OCI-M1 (cell line): ENCODE measurements around the gene ERGIC3.

Experiments
- DNase-seq: peaks from one replicate; lab custom pipeline; 2025; lab: John Stamatoyannopoulos, UW

ERGIC3 gene

DNA sequence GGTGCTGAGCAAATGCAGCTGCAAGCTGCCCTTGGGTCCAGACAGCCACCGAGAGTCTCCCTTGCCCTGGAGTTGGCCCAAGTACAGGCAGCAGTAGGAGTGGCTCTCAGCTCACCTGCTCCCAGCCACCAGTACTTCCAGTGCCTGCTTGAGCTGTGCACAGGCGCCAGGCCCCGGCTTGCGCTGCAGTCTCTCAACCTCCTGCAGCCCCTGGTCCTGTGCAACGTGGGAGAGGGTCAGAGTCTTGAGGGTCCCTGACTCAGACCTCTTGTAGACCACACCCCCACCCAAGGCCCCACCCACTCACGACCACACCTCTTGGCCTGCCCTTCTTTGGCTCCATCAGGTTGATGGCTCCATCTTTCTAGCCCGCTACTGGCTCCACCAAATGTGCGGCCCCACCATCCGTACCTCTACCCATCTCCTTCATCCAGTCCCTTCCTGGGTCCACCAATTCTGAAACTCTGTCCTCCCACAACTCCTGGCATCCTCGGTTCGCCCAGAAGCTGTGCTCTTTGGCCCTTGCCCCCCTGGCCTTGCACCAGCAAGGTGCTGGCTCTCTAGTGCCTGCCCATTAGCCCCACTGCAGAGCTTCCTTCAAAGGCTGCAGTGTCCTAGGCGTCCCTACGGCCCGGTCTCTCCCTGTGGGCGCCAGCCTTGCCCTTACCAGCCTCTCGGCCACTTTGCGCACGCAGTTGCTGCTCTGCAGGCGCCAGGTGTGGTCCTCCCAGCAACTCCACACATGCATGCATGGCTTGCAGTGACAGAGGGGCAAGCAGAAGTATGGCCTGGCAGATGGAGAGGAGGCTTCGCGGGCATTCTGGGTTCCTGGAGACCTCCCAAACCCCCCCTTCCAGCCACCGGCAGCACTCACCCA lies 57.3 kb downstream of the ERGIC3 start:
- no peak for DNase-seq

DNA sequence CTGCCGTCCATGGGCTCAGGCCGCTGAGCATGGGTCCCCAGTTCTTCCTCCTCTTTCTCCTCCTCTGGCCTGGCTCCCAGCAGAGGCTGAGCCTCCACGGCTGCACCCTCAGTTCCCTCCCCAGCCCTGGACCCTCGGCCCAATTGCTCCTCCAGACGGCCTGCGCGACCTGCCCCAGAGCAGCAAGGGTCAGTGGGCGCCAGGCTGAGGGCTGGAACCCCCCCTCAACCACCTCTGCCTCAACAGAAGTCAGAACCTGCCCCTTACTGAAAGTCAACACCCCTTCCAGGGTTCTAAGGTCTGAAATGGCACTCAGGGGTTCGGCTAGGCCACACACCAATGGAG lies 57.9 kb downstream of the ERGIC3 start:
- DNase-seq, result no peak

DNA sequence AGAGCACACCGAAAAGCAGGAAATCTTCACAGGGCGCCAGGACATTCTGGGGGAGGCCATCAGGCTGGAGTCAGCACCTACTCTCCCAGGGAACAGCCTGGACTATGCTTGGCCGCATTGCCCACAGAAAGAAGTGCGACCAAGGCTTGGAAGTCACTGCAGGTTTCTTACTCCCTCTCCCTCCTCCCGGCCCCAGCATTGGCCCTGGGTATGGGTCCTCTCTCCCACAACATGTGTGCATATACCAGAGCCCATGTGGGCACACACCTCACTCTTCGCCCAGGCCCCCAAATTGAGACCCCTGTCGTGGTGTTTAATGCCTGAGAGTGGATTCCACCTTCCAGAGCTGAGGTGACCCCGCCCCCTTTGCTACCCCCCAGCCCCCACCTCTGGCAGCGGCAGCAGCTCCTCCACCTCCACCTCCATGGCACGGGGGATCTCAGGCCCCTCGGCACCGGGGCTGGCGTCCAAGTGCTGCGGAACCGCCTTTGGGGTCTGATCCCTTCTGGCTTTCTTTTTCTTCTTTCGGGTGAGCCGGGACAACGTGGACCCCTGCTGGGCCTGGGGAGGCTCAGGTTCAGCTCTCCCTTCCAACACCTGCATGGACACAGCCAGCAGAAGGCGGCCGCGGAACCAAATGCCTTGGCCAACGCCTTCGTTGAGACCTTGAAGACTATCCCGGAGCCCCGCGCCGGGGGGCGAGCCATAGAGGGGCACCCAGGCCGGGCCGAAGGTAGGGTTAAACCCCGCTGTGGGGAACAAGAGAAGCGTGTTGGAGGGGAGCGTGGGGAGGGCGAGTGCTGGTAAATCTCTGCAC lies 58.5 kb downstream of the ERGIC3 start:
- DNase-seq, result no peak

DNA sequence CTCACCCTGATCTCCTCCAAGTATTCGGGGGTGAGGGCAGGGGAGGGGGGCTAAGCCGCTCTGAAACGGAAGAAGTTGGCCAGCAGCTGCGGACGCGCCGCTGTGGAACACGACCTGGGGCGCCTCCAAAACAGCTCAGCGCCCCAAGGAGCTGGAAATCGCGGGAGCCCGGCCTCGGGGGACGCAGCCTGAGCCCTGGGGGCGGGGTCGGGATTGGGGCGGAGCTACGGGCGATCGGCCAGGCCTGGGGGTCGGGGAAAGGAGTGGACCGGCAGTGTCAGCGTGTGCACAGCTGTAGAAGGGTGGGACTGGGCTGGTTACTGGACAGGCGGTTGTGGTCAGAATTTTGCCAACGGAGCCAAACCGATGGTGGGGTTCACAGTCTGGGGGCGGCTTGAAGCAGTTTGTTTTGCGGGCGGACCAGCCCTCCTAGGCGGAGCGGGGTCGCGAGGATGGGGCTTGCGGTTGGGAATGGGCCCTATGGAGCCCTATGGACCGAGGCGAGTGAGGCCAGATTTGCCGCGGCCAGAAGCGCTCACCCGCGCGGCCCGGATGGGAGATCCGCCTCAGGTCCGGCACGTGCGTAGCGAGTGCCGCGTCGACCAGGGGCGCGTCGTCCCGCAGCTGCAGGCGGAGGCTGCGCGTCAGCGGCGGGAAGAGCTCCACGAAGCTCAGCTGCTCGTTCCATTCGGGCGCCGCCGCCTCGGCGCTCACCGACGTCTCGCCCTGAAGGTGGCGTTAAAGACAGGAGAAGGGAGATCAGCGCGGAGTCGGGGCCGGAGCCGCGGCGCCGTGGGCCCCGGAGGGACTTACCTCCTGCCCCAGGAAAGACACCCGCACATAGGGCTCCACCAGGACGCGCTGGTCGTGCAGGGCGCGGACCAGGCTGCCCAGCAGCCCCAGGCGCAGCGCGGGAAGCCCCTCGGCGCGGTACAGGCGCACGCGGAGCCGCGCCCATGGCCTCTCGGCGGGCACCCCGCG lies 59.4 kb downstream of the ERGIC3 start:
- peak; percentile 72 for DNase-seq

DNA sequence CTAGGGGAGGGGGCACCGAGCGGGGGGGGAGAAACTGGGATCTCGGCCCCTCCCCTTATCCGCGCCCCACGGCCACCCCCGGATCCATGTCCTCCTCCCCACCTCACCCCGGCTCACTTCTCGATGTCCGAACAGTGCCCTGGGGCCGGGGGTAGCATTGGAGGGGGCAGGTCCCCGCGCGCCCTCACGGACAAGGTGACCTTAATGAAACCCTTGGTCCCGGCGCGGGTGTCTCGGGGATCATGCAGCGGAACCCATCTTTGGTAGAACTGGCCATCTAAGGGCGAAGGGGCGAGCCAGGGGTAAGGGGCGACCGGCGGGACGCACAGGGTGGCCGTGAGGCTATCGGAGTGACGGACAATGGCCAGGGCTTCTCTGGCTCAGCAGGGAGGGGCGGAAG lies 60.1 kb downstream of the ERGIC3 start:
- no peak for DNase-seq

DNA sequence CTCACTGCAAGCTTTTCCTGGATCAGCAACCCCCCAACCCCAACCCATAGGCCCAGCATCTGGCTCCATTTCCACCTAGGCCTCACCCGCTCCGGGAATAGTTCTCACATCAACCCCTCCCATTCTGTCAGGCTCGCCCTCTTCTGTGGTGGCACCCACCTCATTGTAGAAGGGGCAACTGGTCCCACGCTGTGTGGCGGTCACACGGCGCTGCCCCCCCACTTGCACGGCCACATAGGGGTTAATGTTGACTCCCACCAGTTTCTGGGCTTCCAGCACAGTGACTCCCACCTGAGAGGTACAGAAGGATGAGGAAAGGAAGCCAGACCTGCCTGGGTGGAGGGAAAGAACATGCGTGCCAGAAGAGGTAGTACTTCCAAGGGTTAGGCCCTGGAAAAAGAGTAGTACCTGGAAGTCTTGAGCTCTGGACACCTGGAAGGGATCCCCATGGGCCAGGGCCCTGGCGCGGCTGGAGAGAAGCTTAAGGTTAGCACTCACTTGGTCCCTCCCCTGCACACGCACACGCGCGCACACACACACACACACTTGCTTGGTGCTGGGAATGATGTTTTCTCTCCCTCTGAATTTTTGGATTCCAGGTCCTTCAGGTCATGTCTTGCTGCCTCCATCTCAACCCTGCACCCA lies 61.1 kb downstream of the ERGIC3 start:
- DNase-seq, result no peak

DNA sequence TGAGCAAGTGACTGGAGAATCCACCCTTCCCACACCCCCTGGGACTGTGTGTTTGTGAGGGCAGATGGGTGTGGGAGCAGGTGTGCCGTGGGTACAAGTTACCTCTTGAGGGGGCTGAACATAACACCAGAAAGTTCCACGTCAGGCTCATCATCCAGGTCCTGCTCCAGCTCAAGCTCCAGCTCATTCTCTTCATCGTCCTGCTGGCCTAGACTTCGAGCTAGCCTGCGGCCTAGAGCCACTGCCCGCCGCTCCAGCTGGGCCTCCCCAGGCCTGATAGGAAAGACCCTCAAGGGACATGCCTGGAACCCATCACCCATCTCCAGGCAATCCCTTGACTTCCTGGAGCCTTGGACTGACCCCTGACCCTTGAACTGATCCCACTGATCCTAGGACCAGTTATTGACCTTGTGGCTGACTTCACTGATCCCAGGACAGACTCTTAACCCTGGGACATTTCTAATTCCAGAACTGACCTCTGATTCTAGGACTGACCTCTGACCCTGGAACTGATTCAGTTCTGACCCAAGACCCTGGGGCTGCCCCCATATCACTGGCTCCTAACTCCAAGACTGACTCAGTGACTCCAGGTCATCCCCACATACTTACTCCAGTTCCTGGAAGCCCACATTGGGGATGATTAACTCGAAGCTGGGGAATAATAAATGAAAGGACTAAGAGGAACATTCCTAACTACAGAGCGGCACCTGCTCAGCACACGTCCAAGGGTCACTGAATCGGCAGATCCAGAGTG lies 62.0 kb downstream of the ERGIC3 start:
- DNase-seq, result no peak

DNA sequence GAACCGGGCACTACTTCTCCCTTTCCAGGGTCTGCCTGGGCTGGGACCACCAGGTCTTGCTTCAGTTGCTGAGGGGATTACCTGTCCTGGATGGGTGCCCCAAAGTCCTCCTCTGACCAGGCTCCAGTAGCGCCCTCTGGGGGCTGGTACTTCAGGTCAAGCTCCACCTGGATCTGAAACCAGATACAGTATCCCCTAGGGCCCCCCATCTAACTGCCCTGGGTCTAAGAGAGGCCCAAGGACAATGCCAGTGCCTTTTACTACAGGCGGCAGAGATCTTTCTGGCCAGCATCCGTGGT lies 62.5 kb downstream of the ERGIC3 start:
- peak; percentile 17 for DNase-seq

DNA sequence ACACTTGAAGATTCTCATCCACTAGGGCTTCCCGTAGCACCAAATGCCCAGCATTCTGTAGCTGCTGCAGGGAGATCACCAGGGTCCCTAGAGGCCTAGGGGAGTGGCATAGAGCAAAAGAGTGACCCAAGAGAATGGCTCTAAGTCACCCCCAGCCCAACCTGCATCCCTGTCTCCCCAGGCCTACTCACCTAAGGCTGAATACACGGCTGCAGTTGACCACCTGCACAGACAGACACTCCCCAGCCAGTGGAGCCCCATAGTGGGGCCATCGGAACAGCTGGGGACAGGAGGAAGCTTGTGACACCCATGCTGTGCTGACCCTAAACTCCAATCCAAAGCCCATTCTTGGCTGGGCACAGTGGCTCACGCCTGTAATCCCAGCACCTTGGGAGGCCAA lies 64.2 kb downstream of the ERGIC3 start:
- no peak for DNase-seq
